ENCODE measurements around the gene PLCB1.
"Not testable (repeated sequence)": the region's sequence is repeated elsewhere in the genome, so short reads cannot be mapped to it uniquely, and the experiment has no call there.

The PLCB1 gene

GRCh38 chr20:8447262-8448120 is 315.4 kb downstream of the PLCB1 start:
- intact Hi-C loops (cut with micrococcal nuclease), result no loop called here
- no peak overlapping the region for H3K27ac Mint-ChIP-seq
- no peaks in the 10 kb centered on the region for H3K36me3 Mint-ChIP-seq (ENCODE audit: low read depth)
- no peaks in the 10 kb centered on the region for H3K4me1 Mint-ChIP-seq (ENCODE audit: low read depth)
- H3K4me3 Mint-ChIP-seq, result no peak overlapping the region
- H3K27me3 Mint-ChIP-seq, result no peaks in the 10 kb centered on the region
- H3K9me3 Mint-ChIP-seq, result no peaks in the 10 kb centered on the region

- Mint-ChIP-seq H3K36me3 (ENCODE audit: low read depth) (no peaks in the 10 kb centered on the region), H3K27me3 (no peaks in the 10 kb centered on the region), H3K9me3 (no peaks in the 10 kb centered on the region), H3K4me1 (ENCODE audit: low read depth) (peaks cover 8% of the 10 kb centered on the region), H3K4me3 (no peak overlapping the region), H3K27ac (no peak overlapping the region)
- intact Hi-C loops (cut with micrococcal nuclease), result no loop called here
These were observed 317.1 kb downstream of the PLCB1 start for GRCh38 chr20:8449123-8449522.

- intact Hi-C loops (cut with micrococcal nuclease), result no loop called here
- Mint-ChIP-seq H3K36me3 (ENCODE audit: low read depth) (no peaks in the 10 kb centered on the region), H3K4me3 (no peak overlapping the region), H3K27ac (no peak overlapping the region), H3K27me3 (no peaks in the 10 kb centered on the region), H3K9me3 (no peaks in the 10 kb centered on the region), H3K4me1 (ENCODE audit: low read depth) (peaks cover 45% of the 10 kb centered on the region)
These were observed 322.2 kb downstream of the PLCB1 start for GRCh38 chr20:8454137-8454712.

- Mint-ChIP-seq H3K4me1 (ENCODE audit: low read depth) (peaks cover 45% of the 10 kb centered on the region), H3K27ac (no peak overlapping the region), H3K4me3 (no peak overlapping the region), H3K36me3 (ENCODE audit: low read depth) (no peaks in the 10 kb centered on the region), H3K27me3 (no peaks in the 10 kb centered on the region), H3K9me3 (no peaks in the 10 kb centered on the region)
- intact Hi-C loops (cut with micrococcal nuclease), result no loop called here
These were observed 324.7 kb downstream of the PLCB1 start for GRCh38 chr20:8456765-8457164.

GRCh38 chr20:8457978-8458377 is 325.9 kb downstream of the PLCB1 start:
- Mint-ChIP-seq H3K9me3 (no peaks in the 10 kb centered on the region), H3K4me3 (no peak overlapping the region), H3K27me3 (no peaks in the 10 kb centered on the region), H3K27ac (no peak overlapping the region), H3K4me1 (ENCODE audit: low read depth) (peaks cover 45% of the 10 kb centered on the region), H3K36me3 (ENCODE audit: low read depth) (no peaks in the 10 kb centered on the region)
- intact Hi-C loops (cut with micrococcal nuclease), result no loop called here

- Mint-ChIP-seq H3K27ac (no peak overlapping the region), H3K36me3 (ENCODE audit: low read depth) (no peaks in the 10 kb centered on the region), H3K9me3 (peaks cover 5% of the 10 kb centered on the region), H3K27me3 (no peaks in the 10 kb centered on the region), H3K4me3 (no peak overlapping the region), H3K4me1 (ENCODE audit: low read depth) (peaks cover 20% of the 10 kb centered on the region)
- intact Hi-C loops (cut with micrococcal nuclease), result no loop called here
These were observed 329.1 kb downstream of the PLCB1 start for GRCh38 chr20:8461186-8461585.

- Mint-ChIP-seq H3K4me3 (no peak overlapping the region), H3K4me1 (ENCODE audit: low read depth) (peaks cover 6% of the 10 kb centered on the region), H3K9me3 (peaks cover 5% of the 10 kb centered on the region), H3K27me3 (no peaks in the 10 kb centered on the region), H3K36me3 (ENCODE audit: low read depth) (no peaks in the 10 kb centered on the region), H3K27ac (no peak overlapping the region)
- intact Hi-C loops (cut with micrococcal nuclease), result no loop called here
These were observed 332.3 kb downstream of the PLCB1 start for GRCh38 chr20:8464368-8464767.

- H3K27ac Mint-ChIP-seq; H3K27me3 Mint-ChIP-seq; H3K9me3 Mint-ChIP-seq; H3K36me3 Mint-ChIP-seq (ENCODE audit: low read depth); H3K4me3 Mint-ChIP-seq; intact Hi-C loops (cut with micrococcal nuclease): not testable (repeated sequence)
- H3K4me1 Mint-ChIP-seq (ENCODE audit: low read depth), result peaks cover 15% of the 10 kb centered on the region
These were observed 334.7 kb downstream of the PLCB1 start for GRCh38 chr20:8466781-8467180.

- H3K4me1 Mint-ChIP-seq (ENCODE audit: low read depth), result peaks cover 28% of the 10 kb centered on the region
- H3K9me3 Mint-ChIP-seq, result no peaks in the 10 kb centered on the region
- H3K27ac Mint-ChIP-seq, result no peak overlapping the region
- intact Hi-C loops (cut with micrococcal nuclease), result no loop called here
- H3K36me3 Mint-ChIP-seq (ENCODE audit: low read depth), result no peaks in the 10 kb centered on the region
- H3K27me3 Mint-ChIP-seq, result no peaks in the 10 kb centered on the region
- H3K4me3 Mint-ChIP-seq, result no peak overlapping the region
These were observed 338.1 kb downstream of the PLCB1 start for GRCh38 chr20:8470156-8470555.

- intact Hi-C loops (cut with micrococcal nuclease), result no loop called here
- peaks cover 37% of the 10 kb centered on the region for H3K4me1 Mint-ChIP-seq (ENCODE audit: low read depth)
- no peaks in the 10 kb centered on the region for H3K27me3 Mint-ChIP-seq
- no peaks in the 10 kb centered on the region for H3K9me3 Mint-ChIP-seq
- H3K27ac Mint-ChIP-seq, result no peak overlapping the region
- H3K36me3 Mint-ChIP-seq (ENCODE audit: low read depth), result no peaks in the 10 kb centered on the region
- H3K4me3 Mint-ChIP-seq, result no peak overlapping the region
These were observed 339.4 kb downstream of the PLCB1 start for GRCh38 chr20:8471465-8471864.

- no peak overlapping the region for H3K4me3 Mint-ChIP-seq
These were observed 341.4 kb downstream of the PLCB1 start for GRCh38 chr20:8473459-8473858.

GRCh38 chr20:8474027-8474668 is 342.1 kb downstream of the PLCB1 start:
- H3K4me1 Mint-ChIP-seq (ENCODE audit: low read depth), result peaks cover 31% of the 10 kb centered on the region
- H3K27ac Mint-ChIP-seq, result no peak overlapping the region
- no peaks in the 10 kb centered on the region for H3K36me3 Mint-ChIP-seq (ENCODE audit: low read depth)
- H3K9me3 Mint-ChIP-seq, result peaks cover 9% of the 10 kb centered on the region
- no peaks in the 10 kb centered on the region for H3K27me3 Mint-ChIP-seq
- H3K4me3 Mint-ChIP-seq, result no peak overlapping the region
- intact Hi-C loops (cut with micrococcal nuclease), result no loop called here

More at GRCh38 chr20:8473459-8473858, 341.4 kb downstream of the PLCB1 start:
- H3K9me3 Mint-ChIP-seq, result peaks cover 9% of the 10 kb centered on the region
- intact Hi-C loops (cut with micrococcal nuclease), result no loop called here
- H3K36me3 Mint-ChIP-seq (ENCODE audit: low read depth), result no peaks in the 10 kb centered on the region
- no peak overlapping the region for H3K27ac Mint-ChIP-seq
- H3K27me3 Mint-ChIP-seq, result no peaks in the 10 kb centered on the region
- peaks cover 31% of the 10 kb centered on the region for H3K4me1 Mint-ChIP-seq (ENCODE audit: low read depth)

GRCh38 chr20:8476021-8476420 is 344.0 kb downstream of the PLCB1 start:
- Mint-ChIP-seq H3K9me3 (peaks cover 9% of the 10 kb centered on the region), H3K4me1 (ENCODE audit: low read depth) (peaks cover 30% of the 10 kb centered on the region), H3K36me3 (ENCODE audit: low read depth) (no peaks in the 10 kb centered on the region), H3K27me3 (no peaks in the 10 kb centered on the region), H3K4me3 (no peak overlapping the region), H3K27ac (no peak overlapping the region)
- intact Hi-C loops (cut with micrococcal nuclease), result no loop called here

GRCh38 chr20:8480597-8480996 is 348.5 kb downstream of the PLCB1 start:
- intact Hi-C loops (cut with micrococcal nuclease), result no loop called here
- H3K27ac Mint-ChIP-seq, result no peak overlapping the region

More at GRCh38 chr20:8480597-8480996, 348.5 kb downstream of the PLCB1 start:
- H3K27me3 Mint-ChIP-seq, result no peaks in the 10 kb centered on the region
- peaks cover 11% of the 10 kb centered on the region for H3K9me3 Mint-ChIP-seq
- H3K4me1 Mint-ChIP-seq (ENCODE audit: low read depth), result peaks cover 14% of the 10 kb centered on the region
- no peak overlapping the region for H3K4me3 Mint-ChIP-seq
- no peaks in the 10 kb centered on the region for H3K36me3 Mint-ChIP-seq (ENCODE audit: low read depth)

All from dendritic cell treated with granulocyte-macrophage colony-stimulating factor and Interleukin-4, amounts not matched to agents 40 ng/mL and 50 ng/mL, for 4 days (primary cell).